K562 (cell line): ENCODE results near the gene CLCN2. TPM values are rescaled to one million over a fixed set of nuclear protein-coding genes. Genes with fewer than 3 reads are reported as not detected.

ENCODE experiments used
- COPS2 ChIP-seq: fragments of 450-650 bp; conservative IDR thresholded peaks from 2 replicates; pipeline ENCODE4 v1.6.1; 2016; ENCODE audit warnings: mild to moderate bottlenecking, moderate library complexity
- CREB3L1 ChIP-seq: fragments of 450-650 bp; IDR thresholded peaks from 2 replicates; pipeline ENCODE4 v1.6.1; 2014; ENCODE audit warnings: low read depth, mild to moderate bottlenecking, moderate library complexity, borderline replicate concordance
- ELF1 ChIP-seq: fragments of 200-800 bp; sonication (Bioruptor generic); IDR thresholded peaks from 2 replicates; pipeline ENCODE4 v1.6.1; 2016; ENCODE audit warnings: missing genetic modification characterization, missing compliant biosample characterization
- ETS1 ChIP-seq: conservative IDR thresholded peaks from 2 replicates; pipeline ENCODE4 v1.6.1; 2011; ENCODE audit warnings: low read depth, mild to moderate bottlenecking, low read length; ENCODE audit not compliant: control insufficient read depth
- GATAD2B ChIP-seq: fragments of 450-650 bp; IDR thresholded peaks from 2 replicates; pipeline ENCODE4 v1.6.1; 2017; ENCODE audit warnings: mild to moderate bottlenecking, borderline replicate concordance
- HMGN3 ChIP-seq: IDR thresholded peaks from 2 replicates; pipeline ENCODE4 v1.6.1; 2011; ENCODE audit warnings: borderline replicate concordance, low read depth, mild to moderate bottlenecking, mixed read lengths, low read length; ENCODE audit not compliant: insufficient read length; ENCODE audit errors: extremely low read depth
- HNRNPL ChIP-seq: fragments of 200-400 bp; formaldehyde crosslinking; IDR thresholded peaks from 2 replicates; pipeline ENCODE4 v1.6.1; 2017; ENCODE audit warnings: low read depth, mild to moderate bottlenecking, low read length
- NRF1 ChIP-seq, 2 experiments: fragments of 450-650 bp; IDR thresholded peaks in 1 of 2; conservative IDR thresholded peaks in 1 of 2; 2 replicates each; pipeline ENCODE4 v1.6.1; 2014; ENCODE audit warnings: mild to moderate bottlenecking in 2 of 2
- RBBP5 ChIP-seq: fragments of 200-600 bp; sonication (generic); IDR thresholded peaks from 2 replicates; pipeline ENCODE4 v1.6.1; 2012; ENCODE audit warnings: borderline replicate concordance, mild to moderate bottlenecking, low read length, control low read depth, inconsistent platforms; ENCODE audit not compliant: insufficient read depth, poor library complexity, severe bottlenecking
- TEAD1 ChIP-seq, 2 experiments: fragments of 450-650 bp in 1 of 2; sonication (generic) in 1 of 2; formaldehyde crosslinking; IDR thresholded peaks; 2 replicates each; pipeline versions ENCODE4 v1.4.0 to v1.8.0; 2020 to 2022; ENCODE audit warnings: mild to moderate bottlenecking in 2 of 2, missing genetic modification reagents in 1 of 2
- USF1 ChIP-seq: sonication (generic); formaldehyde crosslinking; IDR thresholded peaks from 2 replicates; pipeline ENCODE4 v1.9.0; 2022; ENCODE audit warnings: mild to moderate bottlenecking, missing genetic modification reagents
- ZBTB11 ChIP-seq, 3 experiments: fragments of 200-800 bp in 1 of 3; fragments of 250-450 bp in 1 of 3; fragments of 450-650 bp in 1 of 3; sonication (Bioruptor Pico) in 1 of 3; sonication (Bioruptor generic) in 1 of 3; formaldehyde crosslinking in 1 of 3; IDR thresholded peaks; 2 replicates each; pipeline versions ENCODE4 v1.6.1 to v1.8.0; 2016 to 2022; ENCODE audit warnings: mild to moderate bottlenecking in 2 of 3, missing genetic modification characterization in 2 of 3, missing compliant biosample characterization in 1 of 3, moderate library complexity in 1 of 3
- ZBTB17 ChIP-seq: fragments of 450-650 bp; formaldehyde crosslinking; IDR thresholded peaks from 2 replicates; pipeline ENCODE4 v1.4.0; 2020; ENCODE audit warnings: mild to moderate bottlenecking
- ZFX ChIP-seq: sonication (generic); formaldehyde crosslinking; IDR thresholded peaks from 2 replicates; pipeline ENCODE4 v1.8.0; 2022; ENCODE audit warnings: mild to moderate bottlenecking, missing genetic modification reagents, moderate library complexity
- ZNF639 ChIP-seq, 2 experiments: fragments of 200-800 bp in 1 of 2; sonication (Bioruptor generic) in 1 of 2; sonication (generic) in 1 of 2; formaldehyde crosslinking in 1 of 2; IDR thresholded peaks in 1 of 2; conservative IDR thresholded peaks in 1 of 2; 2 replicates each; pipeline versions ENCODE4 v1.5.0 to v1.6.1; 2016 to 2020; ENCODE audit warnings: missing compliant biosample characterization in 1 of 2, missing genetic modification characterization in 1 of 2, missing genetic modification reagents in 1 of 2
- polyA plus RNA-seq, 8 experiments: library from polyadenylated mRNA; depleted of rRNA in 4 of 8; stranded (reverse) in 5 of 8; unstranded in 3 of 8; fragments of >200 nt; fragmentation: Nextera tagmentation in 2 of 8; fragmentation: Illumina TruSeq in 1 of 8; extraction: Ambion mirVana in 2 of 8; extraction: Trizol in 1 of 8; gene quantifications; 2 replicates each; pipeline versions ENCODE4 v1.2.1 to v1.2.3, GENCODE V29; 2011 to 2014; ENCODE audit warnings: inconsistent platforms in 1 of 8, missing spikeins in 1 of 8
- total RNA-seq, 7 experiments: library from RNA; depleted of rRNA in 6 of 7; stranded (reverse); fragments of >200 nt in 6 of 7; fragmentation: Illumina TruSeq in 2 of 7; extraction: Trizol in 2 of 7; gene quantifications; 2 replicates each; pipeline versions ENCODE4 v1.2.1 to v1.2.3, GENCODE V29; 2011 to 2021; ENCODE audit warnings: low replicate concordance in 1 of 7

Gene CLCN2
- total and polyA plus RNA-seq, 9 of the 15 experiments (the other 6 are each of a cell fraction or from before 2014, with no cell fraction given), result 0.10 to 14.0 (median 6.9) TPM

GRCh38 chr3:184314700-184315542, 46.5 kb downstream of the CLCN2 start (continued):
- peak; percentile 33; the same call in 1 of the 2 replicates for TF ChIP-seq CREB3L1
- peak; percentile 20; the same call in 1 of the 2 replicates for TF ChIP-seq USF1 (CRISPR knock-in tag)
- peak; percentile 54 for TF ChIP-seq GATAD2B
- 0 out of 4 replicates have a peak, but pooled peaks of 1 of the 2 experiments have one; percentile 62 for TF ChIP-seq TEAD1 (CRISPR knock-in tag; IDR thresholded peaks at IDR 0.05)
- TF ChIP-seq ZBTB11 (CRISPR knock-in tag; IDR thresholded peaks at IDR 0.05), result peak in 1 of 3 experiments; percentile 72; a peak in 2 of 6 replicates
- peak; percentile 81 for TF ChIP-seq ZFX
- TF ChIP-seq ELF1 (tag), result peak; percentile 63
- TF ChIP-seq NRF1 (conservative IDR thresholded peaks at IDR 0.05 in 1 of 2, IDR thresholded peaks at IDR 0.05 in 1 of 2), result peak; percentile 34 to 48
- TF ChIP-seq HNRNPL, result peak; percentile 65
- peak; percentile 52 for TF ChIP-seq ETS1
- TF ChIP-seq HMGN3, result peak; percentile 43
- TF ChIP-seq RBBP5, result peak; percentile 88
- no peak for TF ChIP-seq COPS2
- TF ChIP-seq ZBTB17 (CRISPR knock-in tag), result no peak
- peak; percentile 52 to 59; a peak in 2 of 4 replicates for TF ChIP-seq ZNF639 (CRISPR knock-in tag; conservative IDR thresholded peaks at IDR 0.05 in 1 of 2, IDR thresholded peaks at IDR 0.05 in 1 of 2)
